Heart left ventricle (tissue), 13 donors: ENCODE results near the gene LRATD1.

Source experiments
- CTCF ChIP-seq, 12 donors: fragments of 200-600 bp; sonication (generic) in 4 of 12; IDR thresholded peaks; one replicate each; pipeline versions ENCODE4 v1.5.0 to v1.8.0; 2018 to 2022; ENCODE audit warnings: antibody characterized with exemption in 12 of 12, mild to moderate bottlenecking in 5 of 12
- POLR2A ChIP-seq, 2 donors: fragments of 450-650 bp; IDR thresholded peaks; one replicate each; pipeline ENCODE4 v1.6.1; 2017; ENCODE audit warnings: antibody characterized with exemption in 2 of 2, mild to moderate bottlenecking in 2 of 2, moderate library complexity in 2 of 2
- donor health status: ischemic (EF 13 %, LVEDD 7.1; RV severe dilation, severe dysfunction).
- donor health status: DM: no; HTN: yes; CAD: no.
- donor health status: DM: no; HTN: no; CAD: no.
- donor health status: ischemic (EF 25% LVEDD 6.9; RV normal size, moderate dysfunction).
- donor health status: ischemic (EF 25% LVEDD 5.7; RV mildly dilated, moderate dysfunction).
- donor health status: ischemic (EF 35%, LVEDD 5.7; RV mildly dilated, moderate dysfunction).
- donor health status: nonischemic (EF 11% LVEDD 7.7; RV severe dilation, severe dysfunction).
- donor health status: DM: yes; HTN: yes; CAD: no.
- donor health status: PGD.
- donor health status: ischemic (EF 29% LVEDD 5.4; RV normal size, mild dysfunction).
- donor health status: nonischemic (EF 23%, LVEDD 6.1; RV moderate dilation, normal function).

- TF ChIP-seq CTCF (IDR thresholded peaks at IDR 0.05), result no peak
- TF ChIP-seq POLR2A (IDR thresholded peaks at IDR 0.05), result no peak
These were observed 15.2 kb downstream of the LRATD1 start for GRCh38 chr2:14647714-14648113.
